PC-9 (cell line): ENCODE results near the gene CSF1R. TPM values are rescaled to one million over a fixed set of nuclear protein-coding genes. Genes with fewer than 3 reads are reported as not detected.
"Not testable (repeated sequence)": the region's sequence is repeated elsewhere in the genome, so short reads cannot be mapped to it uniquely, and the experiment has no call there.

Source experiments
- BruUV-seq: library from RNA; stranded (reverse); fragments of 400-500 nt; replicated peaks from 2 replicates; lab custom pipeline; 2021; lab: Mats Ljungman, UMichigan
- CTCF ChIA-PET: fragments of 300-600 bp; sonication (Branson Sonifier 250); formaldehyde crosslinking; loops from one replicate; lab custom pipeline; 2022; ENCODE audit warnings: antibody characterized with exemption; lab: Charles Lee
- POLR2A ChIA-PET: fragments of 300-600 bp; sonication (Branson Sonifier 250); formaldehyde crosslinking; loops from one replicate; lab custom pipeline; 2022; ENCODE audit warnings: antibody characterized with exemption; ENCODE audit not compliant: unreplicated experiment; lab: Charles Lee
- DNase-seq, 2 experiments: peaks; one replicate each; pipeline versions ENCODE4 v3.0.0 to v3.0.0-alpha.2; 2015 to 2022; ENCODE audit warnings: mixed read lengths in 1 of 2
- H2AFZ ChIP-seq: fragments of 200-600 bp; sonication (generic); 2 replicates; pipeline ENCODE4 v1.8.1; 2017; ENCODE audit warnings: antibody characterized with exemption
- H3F3A ChIP-seq: fragments of 200-600 bp; sonication (generic); 2 replicates; pipeline ENCODE4 v1.8.1; 2017; ENCODE audit warnings: antibody characterized with exemption, mild to moderate bottlenecking, low read depth; ENCODE audit not compliant: insufficient read depth
- H3K27ac ChIP-seq: fragments of 200-600 bp; sonication (generic); 2 replicates; pipeline ENCODE4 v1.6.1; 2016; ENCODE audit warnings: mixed run types
- H3K27me3 ChIP-seq: fragments of 200-600 bp; sonication (generic); 2 replicates; pipeline ENCODE4 v1.6.1; 2016; ENCODE audit warnings: low read depth, mixed run types; ENCODE audit not compliant: insufficient read depth
- H3K36me3 ChIP-seq: fragments of 200-600 bp; sonication (generic); 2 replicates; pipeline ENCODE4 v1.6.1; 2016; ENCODE audit warnings: low read depth, mixed run types
- H3K4me1 ChIP-seq: fragments of 200-600 bp; sonication (generic); replicated peaks from 2 replicates; pipeline ENCODE4 v1.6.1; 2016; ENCODE audit warnings: mixed run types; ENCODE audit not compliant: insufficient read depth
- H3K4me2 ChIP-seq: fragments of 200-600 bp; sonication (generic); 2 replicates; pipeline ENCODE4 v1.6.1; 2017; ENCODE audit warnings: mixed run types
- H3K4me3 ChIP-seq: fragments of 200-600 bp; sonication (generic); 2 replicates; pipeline ENCODE4 v1.6.1; 2016; ENCODE audit warnings: mixed run types
- H3K79me2 ChIP-seq: fragments of 200-600 bp; sonication (generic); 2 replicates; pipeline ENCODE4 v1.6.1; 2017; ENCODE audit warnings: low read depth, mixed run types
- H3K9me2 ChIP-seq: fragments of 200-600 bp; sonication (generic); 2 replicates; pipeline ENCODE4 v1.8.1; 2017; ENCODE audit warnings: mild to moderate bottlenecking; ENCODE audit not compliant: insufficient read depth
- H3K9me3 ChIP-seq: fragments of 200-600 bp; sonication (generic); 2 replicates; pipeline ENCODE4 v1.8.1; 2016; ENCODE audit warnings: low read depth; ENCODE audit not compliant: insufficient read depth
- H4K20me1 ChIP-seq: fragments of 200-600 bp; sonication (generic); 2 replicates; pipeline ENCODE4 v1.8.1; 2017; ENCODE audit not compliant: insufficient read depth
- CTCF ChIP-seq: fragments of 200-600 bp; sonication (generic); conservative IDR thresholded peaks from 2 replicates; pipeline ENCODE4 v1.6.1; 2017; ENCODE audit warnings: mixed run types, antibody characterized with exemption, mild to moderate bottlenecking, moderate library complexity
- EZH2 ChIP-seq: fragments of 200-600 bp; sonication (generic); IDR thresholded peaks from 2 replicates; pipeline ENCODE4 v1.8.0; 2017; ENCODE audit warnings: antibody characterized with exemption, low read depth
- intact Hi-C: fragments of 100-400 bp; cut with micrococcal nuclease; formaldehyde crosslinking; loops from one replicate; pipeline ENCODE4 v1.10.0; 2022; ENCODE audit not compliant: unreplicated experiment
- total RNA-seq: library from RNA; stranded (reverse); gene quantifications from 2 replicates; pipeline ENCODE4 v1.2.3, GENCODE V29; 2021

Gene CSF1R
- total RNA-seq, 1 experiment from 2014 or later, result 0.72 TPM

GRCh38 chr5:150034662-150035061, 51.7 kb downstream of the CSF1R start:
- no peak for TF ChIP-seq CTCF
- no peak for TF ChIP-seq EZH2
- Histone ChIP-seq H3K79me2 (no peaks in the 10 kb centered on the region), H2AFZ (no peak overlapping the region), H3F3A (no peaks in the 10 kb centered on the region), H3K4me1 (no peaks in the 10 kb centered on the region), H3K4me2 (no peak overlapping the region), H4K20me1 (peaks cover 2% of the 10 kb centered on the region; the same call in 1 of the 2 replicates), H3K9me3 (no peaks in the 10 kb centered on the region), H3K4me3 (no peak overlapping the region), H3K36me3 (peaks cover 53% of the 10 kb centered on the region), H3K27ac (no peak overlapping the region), H3K27me3 (no peaks in the 10 kb centered on the region), H3K9me2 (no peaks in the 10 kb centered on the region)
- ChIA-PET CTCF (no interaction called here), POLR2A (interaction anchor here (0.6 kb wide), 1 partner anchor 12 kb away, joined by 10 read pairs; no protein-coding TSS in a partner anchor)
- no TSS peak for BruUV-seq
- intact Hi-C loops, result no loop called here
- no peak for DNase-seq

- POLR2A ChIA-PET, result no interaction called here
- DNase-seq, result no peak
- intact Hi-C loops, result no loop called here
- no TSS peak for BruUV-seq
- no peaks in the 10 kb centered on the region for H3K9me3 ChIP-seq
- no peak overlapping the region for H3K4me2 ChIP-seq
- TF ChIP-seq EZH2 (no peak), CTCF (no peak)
- H2AFZ ChIP-seq, result no peak overlapping the region
- H4K20me1 ChIP-seq, result no peaks in the 10 kb centered on the region; the same call in 1 of the 2 replicates
- no peak overlapping the region for H3K4me3 ChIP-seq
- no peaks in the 10 kb centered on the region for H3K9me2 ChIP-seq
- no peaks in the 10 kb centered on the region for H3K27me3 ChIP-seq
- no peaks in the 10 kb centered on the region for H3K4me1 ChIP-seq
- H3F3A ChIP-seq, result no peaks in the 10 kb centered on the region
- H3K79me2 ChIP-seq, result no peaks in the 10 kb centered on the region
- CTCF ChIA-PET, result interaction anchor here (0.6 kb wide), 1 partner anchor 303 kb away, joined by 3 read pairs; the partner anchor contains the start of gene PPARGC1B
- H3K36me3 ChIP-seq, result peaks cover 52% of the 10 kb centered on the region
- H3K27ac ChIP-seq, result no peak overlapping the region
Measured at GRCh38 chr5:150033334-150033733, 53.0 kb downstream of the CSF1R start.

- DNase-seq, intact Hi-C loops, H3K4me1 ChIP-seq, H3F3A ChIP-seq, CTCF ChIA-PET, H3K79me2 ChIP-seq, H3K4me2 ChIP-seq, H2AFZ ChIP-seq, POLR2A ChIA-PET, H3K4me3 ChIP-seq, H3K9me3 ChIP-seq, H3K27ac ChIP-seq, H3K9me2 ChIP-seq, BruUV-seq, H3K27me3 ChIP-seq, H4K20me1 ChIP-seq: not testable (repeated sequence)
- peaks cover 46% of the 10 kb centered on the region for H3K36me3 ChIP-seq
Measured at GRCh38 chr5:150028047-150028446, 58.3 kb downstream of the CSF1R start.

GRCh38 chr5:150026682-150027172, 59.6 kb downstream of the CSF1R start:
- intact Hi-C loops, result no loop called here
- no peaks in the 10 kb centered on the region for H3K27me3 ChIP-seq
- H2AFZ ChIP-seq, result no peak overlapping the region
- H3K36me3 ChIP-seq, result peaks cover 33% of the 10 kb centered on the region
- H3K9me3 ChIP-seq, result no peaks in the 10 kb centered on the region
- DNase-seq, result no peak
- H3F3A ChIP-seq, result peaks cover 21% of the 10 kb centered on the region
- H3K27ac ChIP-seq, result no peak overlapping the region
- BruUV-seq, result no TSS peak
- POLR2A ChIA-PET, result no interaction called here
- H3K79me2 ChIP-seq, result peaks cover 11% of the 10 kb centered on the region; the same call in 1 of the 2 replicates
- CTCF ChIA-PET, result no interaction called here
- H3K4me3 ChIP-seq, result no peak overlapping the region
- no peaks in the 10 kb centered on the region for H3K9me2 ChIP-seq
- H3K4me2 ChIP-seq, result no peak overlapping the region
- peaks cover 20% of the 10 kb centered on the region for H3K4me1 ChIP-seq
- 0 out of 2 replicates have a peak, but pooled peaks cover 3% of the 10 kb centered on the region for H4K20me1 ChIP-seq
- TF ChIP-seq EZH2 (no peak), CTCF (no peak)
